Activated CD8-positive, alpha-beta memory T cell treated with anti-CD3 and anti-CD28 coated beads for 24 hours (primary cell): ENCODE results near the gene UNC5CL.

ENCODE experiments used
- DNase-seq: peaks from one replicate; pipeline ENCODE4 v3.0.0-alpha.2; 2020

UNC5CL gene

DNA sequence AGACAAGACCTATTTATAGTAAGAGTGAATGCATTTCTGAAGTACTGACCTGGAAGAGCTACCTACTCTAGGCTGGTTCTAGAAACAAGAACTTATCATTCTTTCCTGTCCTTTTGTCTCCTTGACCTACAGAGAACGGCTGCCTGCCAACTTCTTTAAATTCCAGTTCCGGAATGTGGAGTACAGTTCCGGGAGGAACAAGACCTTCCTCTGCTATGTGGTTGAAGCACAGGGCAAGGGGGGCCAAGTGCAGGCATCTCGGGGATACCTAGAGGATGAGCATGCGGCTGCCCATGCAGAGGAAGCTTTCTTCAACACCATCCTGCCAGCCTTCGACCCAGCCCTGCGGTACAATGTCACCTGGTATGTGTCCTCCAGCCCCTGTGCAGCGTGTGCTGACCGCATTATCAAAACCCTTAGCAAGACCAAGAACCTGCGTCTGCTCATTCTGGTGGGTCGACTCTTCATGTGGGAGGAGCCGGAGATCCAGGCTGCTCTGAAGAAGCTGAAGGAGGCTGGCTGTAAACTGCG is 22.2 kb upstream of the UNC5CL start:
- no peak for DNase-seq

- DNase-seq: no peak
These were observed 20.5 kb upstream of the UNC5CL start for GRCh38 chr6:41059556-41059955.

- no peak for DNase-seq
These were observed 19.8 kb upstream of the UNC5CL start for GRCh38 chr6:41058783-41059181.

DNA sequence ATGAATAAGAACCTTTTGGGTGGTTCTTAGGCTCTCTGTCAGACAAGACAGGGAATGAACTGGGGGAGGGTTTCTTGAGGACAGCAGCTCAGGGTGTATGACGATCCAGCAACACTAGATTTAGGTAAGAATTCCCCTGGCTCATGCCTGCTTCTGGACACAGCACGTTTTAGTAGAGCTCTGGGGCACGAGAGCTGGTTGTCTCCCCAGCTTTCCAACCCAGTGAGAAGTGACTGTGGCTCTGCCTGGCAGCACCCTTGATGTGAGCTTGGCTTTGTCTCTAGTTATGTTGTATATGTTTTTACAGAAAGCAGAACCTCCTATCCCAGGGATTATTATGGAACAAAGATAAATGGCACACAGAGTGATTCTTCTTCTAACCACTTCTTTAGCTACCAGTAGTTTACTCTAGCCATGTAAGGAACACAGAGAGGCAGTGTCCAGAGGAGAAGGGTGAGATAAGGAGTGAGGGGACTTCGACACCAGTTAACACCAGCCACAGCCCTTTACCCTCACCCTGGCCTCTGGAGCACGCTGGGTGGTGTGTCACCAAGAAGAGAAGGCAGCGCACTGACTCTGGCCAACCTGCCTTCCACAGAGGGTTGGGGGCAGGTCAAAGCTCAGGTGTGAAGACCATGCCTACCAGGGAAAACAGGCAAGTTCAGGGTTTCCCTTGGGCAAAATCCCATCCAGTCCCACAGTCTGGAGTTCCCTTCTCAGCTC is 17.9 kb upstream of the UNC5CL start:
- no peak for DNase-seq

- DNase-seq: no peak
These were observed 16.1 kb upstream of the UNC5CL start for GRCh38 chr6:41055149-41055548.

GRCh38 chr6:41054511-41054910 is 15.5 kb upstream of the UNC5CL start:
- DNase-seq: no peak

DNA sequence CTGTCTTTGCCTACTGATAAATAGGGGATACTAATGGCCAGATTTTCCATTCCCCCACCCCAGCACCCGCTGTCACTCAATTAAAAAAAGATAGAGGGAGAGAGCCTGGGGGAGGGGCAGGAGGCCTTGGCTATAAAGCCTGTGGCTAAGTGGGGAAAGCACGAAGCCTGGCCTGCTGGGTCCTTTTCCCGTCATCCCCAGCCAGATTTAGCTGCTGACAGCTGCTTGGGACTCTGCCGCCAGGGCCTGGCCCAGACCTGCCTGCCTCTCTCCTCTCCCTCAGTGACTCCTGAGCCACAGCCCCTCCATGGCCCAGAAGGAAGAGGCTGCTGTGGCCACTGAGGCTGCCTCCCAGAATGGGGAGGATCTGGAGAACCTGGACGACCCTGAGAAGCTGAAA is 14.0 kb upstream of the UNC5CL start, which contains the start of gene APOBEC2:
APOBEC2 (plus strand) TSS at position 162 of the 400 bp plus-strand sequence; CDS start at position 308, 146 bp downstream.
- peak; percentile 47 for DNase-seq

DNA sequence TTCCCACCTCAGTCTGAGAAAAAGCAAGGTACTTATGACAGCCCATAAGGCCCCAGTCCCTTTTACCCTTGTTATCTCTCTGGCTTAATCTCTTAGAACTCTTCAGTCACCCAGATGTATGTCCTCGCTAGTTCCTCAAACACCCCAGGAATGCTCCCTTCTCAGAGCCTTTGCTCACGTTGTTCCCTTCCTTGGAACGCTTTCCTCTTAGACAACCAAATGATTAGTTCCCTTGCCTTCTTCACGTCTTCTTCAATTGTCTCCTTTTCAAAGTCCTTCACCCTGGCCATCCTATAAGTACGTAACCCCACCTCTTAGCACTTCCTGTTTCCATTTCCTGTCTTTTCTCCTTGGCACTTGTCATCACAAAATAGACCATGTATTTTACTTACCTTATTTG is 12.9 kb upstream of the UNC5CL start:
- no peak for DNase-seq

- no peak for DNase-seq
These were observed 11.5 kb upstream of the UNC5CL start for GRCh38 chr6:41050536-41050935.

GRCh38 chr6:41049955-41050354 is 10.9 kb upstream of the UNC5CL start:
- no peak for DNase-seq

GRCh38 chr6:41049521-41049920 is 10.5 kb upstream of the UNC5CL start:
- DNase-seq: no peak

DNA sequence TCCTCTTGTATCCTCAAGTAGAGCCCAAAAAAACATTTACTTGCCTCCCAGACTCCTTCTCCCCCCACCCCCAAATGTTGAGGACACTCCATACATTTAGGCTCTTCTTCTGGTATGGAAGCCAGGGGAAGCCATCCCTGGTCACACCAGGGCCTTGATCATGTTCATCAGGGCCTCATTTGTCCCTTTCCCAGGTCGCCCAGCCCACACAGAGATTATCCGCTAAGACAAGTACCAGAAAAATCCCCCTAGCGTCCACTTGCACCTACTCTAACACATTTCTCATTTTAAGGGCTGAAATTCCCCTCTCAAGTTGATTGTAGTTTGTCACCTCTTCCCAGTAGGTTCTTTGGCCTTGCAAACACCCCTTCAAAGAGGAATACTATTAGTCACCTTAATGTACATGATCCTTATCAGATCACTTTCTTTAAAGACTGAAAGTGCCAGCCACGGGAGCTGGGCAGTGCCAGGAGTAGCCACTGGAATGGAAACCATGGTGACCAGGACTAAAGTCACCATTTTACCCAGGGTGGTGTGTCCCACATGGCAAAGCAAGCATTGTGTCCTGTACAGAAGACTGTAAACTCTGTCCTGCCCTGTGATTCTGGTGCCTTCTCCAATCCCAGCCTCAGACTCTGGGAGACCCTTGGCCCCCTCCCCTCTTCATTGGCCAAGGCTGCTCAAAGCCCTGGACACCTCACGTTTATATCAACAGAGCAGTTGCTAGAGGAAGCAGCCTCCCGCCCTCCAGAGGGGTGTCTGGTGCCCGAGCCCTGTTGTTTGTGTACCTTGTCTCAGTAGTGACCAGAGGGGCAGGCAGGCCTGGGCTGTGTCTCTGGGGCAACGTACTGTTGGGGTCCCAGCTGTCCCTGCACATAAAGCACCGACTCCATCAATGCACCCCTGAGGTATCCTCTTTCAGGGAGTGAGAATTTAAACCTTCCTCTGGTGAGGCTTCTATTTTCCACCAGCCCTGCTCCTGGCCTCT is 9.0 kb upstream of the UNC5CL start:
- DNase-seq: no peak

GRCh38 chr6:41047306-41047705 is 8.3 kb upstream of the UNC5CL start:
- DNase-seq: no peak

GRCh38 chr6:41046084-41046483 is 7.1 kb upstream of the UNC5CL start:
- peak; percentile 13 for DNase-seq

DNA sequence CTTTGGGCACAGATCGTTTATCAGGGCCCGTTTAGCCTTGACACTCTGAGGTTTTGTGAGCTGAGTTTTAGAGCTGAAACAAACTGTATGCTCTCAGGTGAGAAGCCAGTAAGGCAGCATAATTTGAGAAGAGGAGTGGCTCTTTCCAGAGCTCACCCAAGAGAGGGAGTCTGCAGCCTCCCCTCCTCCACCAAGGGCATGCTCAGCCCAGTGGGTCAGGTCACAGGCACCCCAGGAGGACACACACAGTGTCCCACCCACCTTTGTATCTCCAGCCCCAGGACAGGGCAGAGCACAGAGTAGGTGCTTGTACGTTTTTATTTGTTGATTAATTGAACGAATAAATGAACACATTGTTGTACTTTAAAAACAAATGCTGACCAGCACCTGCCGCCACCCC is 6.6 kb upstream of the UNC5CL start:
- DNase-seq: peak; percentile 17

DNA sequence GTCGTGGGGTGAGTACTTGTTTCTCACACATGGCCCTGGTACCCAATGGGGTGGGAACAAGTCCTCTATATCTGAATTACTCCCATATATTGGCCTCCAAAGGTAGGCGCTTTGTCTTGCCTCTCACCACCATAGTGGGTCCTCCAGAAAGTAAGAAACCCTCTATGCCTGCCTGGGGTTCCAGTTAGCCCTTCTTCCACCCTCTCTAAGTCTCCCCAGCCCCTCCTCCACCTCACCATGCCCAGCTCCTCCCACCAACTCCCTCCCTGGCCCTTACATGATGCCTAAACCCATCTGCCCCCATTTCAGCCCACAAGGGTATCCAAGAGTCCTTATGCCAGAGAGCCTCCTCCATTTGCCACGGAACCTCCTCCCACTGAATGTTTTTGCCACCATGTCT is 4.1 kb upstream of the UNC5CL start:
- DNase-seq: no peak

GRCh38 chr6:41042226-41043055 is 3.4 kb upstream of the UNC5CL start, which contains the start of gene TSPO2:
TSPO2 (plus strand) TSS chr6:41042467; CDS start chr6:41042986, 519 bp downstream.
- no peak for DNase-seq

- DNase-seq: no peak
These were observed 2.0 kb upstream of the UNC5CL start for GRCh38 chr6:41040940-41041536.

DNA sequence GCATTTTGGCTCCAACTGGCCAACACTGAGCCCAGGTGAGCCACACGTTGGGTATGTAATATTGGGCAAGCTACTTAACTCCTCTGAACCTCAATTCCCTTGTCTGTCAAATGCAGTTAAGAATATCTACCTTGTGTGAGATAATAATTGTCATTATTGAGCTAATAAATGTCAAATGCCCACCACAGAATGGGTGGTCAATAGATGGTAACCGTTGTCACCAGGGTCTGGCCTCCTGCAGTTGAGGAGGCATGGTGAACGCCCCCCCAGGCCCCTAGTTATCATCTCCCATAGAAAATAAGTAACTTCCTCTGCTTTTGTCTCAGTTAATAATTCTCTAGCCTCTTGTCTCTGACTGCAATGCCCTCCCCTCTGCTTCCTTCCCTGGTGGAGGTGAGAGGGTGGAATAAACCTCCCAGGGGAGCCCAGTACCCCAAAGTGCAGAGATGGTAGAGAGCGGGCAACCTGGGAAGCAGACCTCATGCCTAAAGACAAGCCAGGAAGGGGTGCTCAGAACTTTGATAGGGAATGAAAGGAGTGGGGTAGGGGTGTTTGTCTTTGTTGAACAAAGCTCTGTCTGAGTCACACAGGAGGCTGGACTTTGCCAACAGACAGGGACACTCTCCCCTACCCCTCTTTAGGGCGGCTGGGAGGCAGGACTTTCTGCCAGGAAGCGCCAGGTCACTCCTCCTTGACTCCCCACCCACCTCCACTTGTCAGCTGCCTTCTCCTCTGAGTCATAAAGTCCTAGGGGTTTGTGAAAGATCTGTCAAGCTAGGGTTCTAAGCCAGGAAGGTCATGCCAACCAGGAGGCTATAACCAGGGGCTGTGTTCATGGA is 1.3 kb upstream of the UNC5CL start:
- DNase-seq: no peak

DNA sequence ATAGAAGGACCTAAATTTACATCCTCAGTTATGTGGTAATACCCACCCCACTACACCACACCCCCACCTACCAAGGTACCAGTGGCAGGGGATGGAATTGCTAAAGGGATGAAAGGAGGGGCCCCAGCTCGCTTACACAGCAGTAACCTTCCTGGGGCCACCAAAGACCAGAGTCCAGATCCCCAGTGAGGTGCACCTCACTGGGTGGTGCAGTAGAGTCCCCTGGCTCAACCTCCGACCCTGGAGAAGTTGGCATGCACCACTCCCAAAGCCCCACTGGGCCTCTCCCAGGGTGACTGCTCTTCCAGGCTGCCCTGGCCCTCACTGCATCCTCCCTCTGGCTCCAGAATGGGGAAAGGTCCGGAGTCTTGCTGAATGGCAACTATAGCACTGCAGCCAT is 816 bp downstream of the UNC5CL start:
- DNase-seq: no peak
